Adipocyte (in vitro differentiated cells): Measurements from ENCODE around the gene AUTS2.

Experiments used
- DNase-seq: peaks from one replicate; pipeline ENCODE4 v3.0.0-alpha.2; 2015; ENCODE audit warnings: low read depth
- H3K27me3 ChIP-seq: replicated peaks from 2 replicates; pipeline ENCODE4 v1.7.0; 2013; ENCODE audit warnings: mild to moderate bottlenecking, low read length, moderate library complexity; ENCODE audit not compliant: control insufficient read depth, insufficient read depth
- H3K36me3 ChIP-seq: 2 replicates; pipeline ENCODE4 v1.7.0; 2013; ENCODE audit warnings: low read length, mild to moderate bottlenecking, moderate library complexity; ENCODE audit not compliant: control insufficient read depth, insufficient read depth, severe bottlenecking
- H3K4me1 ChIP-seq: 2 replicates; pipeline ENCODE4 v1.7.0; 2013; ENCODE audit warnings: mild to moderate bottlenecking, low read length, moderate library complexity; ENCODE audit not compliant: control insufficient read depth, insufficient read depth
- H3K4me3 ChIP-seq: 2 replicates; pipeline ENCODE4 v1.7.0; 2013; ENCODE audit warnings: mild to moderate bottlenecking, low read length, moderate library complexity
- H3K9ac ChIP-seq: 2 replicates; pipeline ENCODE4 v1.7.0; 2013; ENCODE audit warnings: mild to moderate bottlenecking, low read length, moderate library complexity
- H3K9me3 ChIP-seq: 2 replicates; pipeline ENCODE4 v1.7.0; 2013; ENCODE audit warnings: mild to moderate bottlenecking, low read length, moderate library complexity; ENCODE audit not compliant: control insufficient read depth

AUTS2 gene

GRCh38 chr7:70076325-70076724 is 478.1 kb downstream of the AUTS2 start:
- DNase-seq: no peak
- Histone ChIP-seq H3K27me3 (no peaks in the 10 kb centered on the region), H3K36me3 (no peaks in the 10 kb centered on the region), H3K4me1 (no peaks in the 10 kb centered on the region), H3K9me3 (no peaks in the 10 kb centered on the region), H3K9ac (no peak overlapping the region), H3K4me3 (no peak overlapping the region)

GRCh38 chr7:70082099-70082611 is 483.9 kb downstream of the AUTS2 start:
- Histone ChIP-seq H3K9ac (no peak overlapping the region), H3K27me3 (no peaks in the 10 kb centered on the region), H3K4me3 (peak overlapping the region; percentile 34), H3K4me1 (peaks cover 13% of the 10 kb centered on the region), H3K36me3 (no peaks in the 10 kb centered on the region), H3K9me3 (peaks cover 8% of the 10 kb centered on the region)
- DNase-seq: peak; percentile 92

GRCh38 chr7:70091362-70091761 is 493.1 kb downstream of the AUTS2 start:
- no peak overlapping the region for H3K9ac ChIP-seq
- H3K9me3 ChIP-seq: peaks cover 6% of the 10 kb centered on the region
- no peak overlapping the region for H3K4me3 ChIP-seq
- no peaks in the 10 kb centered on the region for H3K36me3 ChIP-seq
- DNase-seq: no peak
- H3K4me1 ChIP-seq: peaks cover 15% of the 10 kb centered on the region
- no peaks in the 10 kb centered on the region for H3K27me3 ChIP-seq

- DNase-seq: peak; percentile 73
- Histone ChIP-seq H3K9ac (no peak overlapping the region), H3K36me3 (no peaks in the 10 kb centered on the region), H3K9me3 (no peaks in the 10 kb centered on the region), H3K4me1 (peaks cover 15% of the 10 kb centered on the region), H3K4me3 (peak overlapping the region; percentile 58), H3K27me3 (no peaks in the 10 kb centered on the region)
These were observed 494.3 kb downstream of the AUTS2 start for GRCh38 chr7:70092314-70093204.

- DNase-seq: no peak
- H3K36me3 ChIP-seq: no peaks in the 10 kb centered on the region
- H3K9me3 ChIP-seq: no peaks in the 10 kb centered on the region
- H3K4me3 ChIP-seq: peak overlapping the region; percentile 58
- peaks cover 15% of the 10 kb centered on the region for H3K4me1 ChIP-seq
- no peaks in the 10 kb centered on the region for H3K27me3 ChIP-seq
- no peak overlapping the region for H3K9ac ChIP-seq
These were observed 495.1 kb downstream of the AUTS2 start for GRCh38 chr7:70093205-70093904.

GRCh38 chr7:70094831-70095230 is 496.6 kb downstream of the AUTS2 start:
- no peak for DNase-seq
- H3K9ac ChIP-seq: no peak overlapping the region
- no peaks in the 10 kb centered on the region for H3K9me3 ChIP-seq
- H3K36me3 ChIP-seq: no peaks in the 10 kb centered on the region
- no peak overlapping the region for H3K4me3 ChIP-seq
- peaks cover 25% of the 10 kb centered on the region for H3K4me1 ChIP-seq
- H3K27me3 ChIP-seq: no peaks in the 10 kb centered on the region

GRCh38 chr7:70097645-70098044 is 499.4 kb downstream of the AUTS2 start:
- DNase-seq: no peak
- H3K9me3 ChIP-seq: no peaks in the 10 kb centered on the region
- no peak overlapping the region for H3K9ac ChIP-seq
- no peaks in the 10 kb centered on the region for H3K36me3 ChIP-seq
- H3K4me1 ChIP-seq: peaks cover 17% of the 10 kb centered on the region
- H3K27me3 ChIP-seq: no peaks in the 10 kb centered on the region
- no peak overlapping the region for H3K4me3 ChIP-seq

GRCh38 chr7:70098133-70098561 is 499.9 kb downstream of the AUTS2 start:
- no peak overlapping the region for H3K9ac ChIP-seq
- H3K4me1 ChIP-seq: peaks cover 12% of the 10 kb centered on the region
- H3K4me3 ChIP-seq: no peak overlapping the region
- DNase-seq: no peak
- H3K9me3 ChIP-seq: no peaks in the 10 kb centered on the region
- no peaks in the 10 kb centered on the region for H3K27me3 ChIP-seq
- no peaks in the 10 kb centered on the region for H3K36me3 ChIP-seq

- Histone ChIP-seq H3K36me3 (no peaks in the 10 kb centered on the region), H3K9me3 (no peaks in the 10 kb centered on the region), H3K27me3 (no peaks in the 10 kb centered on the region), H3K4me1 (peaks cover 10% of the 10 kb centered on the region), H3K4me3 (no peak overlapping the region), H3K9ac (no peak overlapping the region)
- DNase-seq: peak; percentile 26
These were observed 500.8 kb downstream of the AUTS2 start for GRCh38 chr7:70098905-70099672.

- no peak overlapping the region for H3K9ac ChIP-seq
- peak; percentile 73 for DNase-seq
- no peaks in the 10 kb centered on the region for H3K9me3 ChIP-seq
These were observed 506.0 kb downstream of the AUTS2 start for GRCh38 chr7:70104243-70104642.

GRCh38 chr7:70113078-70113477 is 514.8 kb downstream of the AUTS2 start:
- no peaks in the 10 kb centered on the region for H3K36me3 ChIP-seq
- no peak overlapping the region for H3K4me3 ChIP-seq
- no peak for DNase-seq
- no peaks in the 10 kb centered on the region for H3K27me3 ChIP-seq
- no peak overlapping the region for H3K9ac ChIP-seq
- H3K9me3 ChIP-seq: no peaks in the 10 kb centered on the region
- H3K4me1 ChIP-seq: no peaks in the 10 kb centered on the region

More at GRCh38 chr7:70104243-70104642, 506.0 kb downstream of the AUTS2 start:
- Histone ChIP-seq H3K4me3 (no peak overlapping the region), H3K36me3 (no peaks in the 10 kb centered on the region), H3K27me3 (no peaks in the 10 kb centered on the region), H3K4me1 (peaks cover 7% of the 10 kb centered on the region)
